Activated CD4-positive, alpha-beta T cell treated with anti-CD3 and anti-CD28 coated beads, Interleukin-2, amount 50 U/mL, for 4 hours (primary cell): ENCODE measurements around the gene KIDINS220.

Experiments
- DNase-seq, 2 experiments: peaks; one replicate each; pipeline ENCODE4 v3.0.0-alpha.2; 2020

The KIDINS220 gene

GRCh38 chr2:8850845-8851487, 13.6 kb upstream of the KIDINS220 start:
- DNase-seq, result no peak

GRCh38 chr2:8849327-8849726, 11.9 kb upstream of the KIDINS220 start:
- DNase-seq, result no peak

- no peak for DNase-seq
Observed at GRCh38 chr2:8848328-8849100, 11.1 kb upstream of the KIDINS220 start.

GRCh38 chr2:8847400-8847799, 10.0 kb upstream of the KIDINS220 start:
- no peak for DNase-seq

DNA sequence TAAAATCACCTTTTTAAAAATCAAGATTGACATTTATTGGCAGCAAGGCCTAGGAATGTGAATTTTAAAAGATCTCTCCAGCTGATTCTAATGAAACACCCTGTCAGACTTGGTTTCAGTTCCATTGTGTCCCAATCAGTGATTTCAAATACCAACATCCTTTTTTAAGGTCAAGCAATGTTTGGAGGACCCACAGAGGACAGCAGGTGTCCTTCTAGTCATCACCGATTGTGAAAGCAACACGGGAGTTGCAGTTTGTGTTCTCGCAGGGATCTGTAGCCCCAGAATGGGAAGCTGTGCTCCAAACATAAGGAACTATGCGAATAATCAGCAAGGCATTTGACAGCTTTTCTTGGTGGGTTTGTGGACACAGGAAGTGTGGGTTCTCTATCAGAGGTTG, 4.5 kb upstream of the KIDINS220 start:
- DNase-seq, result no peak

- DNase-seq, result no peak
Observed at GRCh38 chr2:8840475-8841091, 3.2 kb upstream of the KIDINS220 start.

GRCh38 chr2:8839189-8839965, 2.0 kb upstream of the KIDINS220 start:
- DNase-seq, result no peak

DNA sequence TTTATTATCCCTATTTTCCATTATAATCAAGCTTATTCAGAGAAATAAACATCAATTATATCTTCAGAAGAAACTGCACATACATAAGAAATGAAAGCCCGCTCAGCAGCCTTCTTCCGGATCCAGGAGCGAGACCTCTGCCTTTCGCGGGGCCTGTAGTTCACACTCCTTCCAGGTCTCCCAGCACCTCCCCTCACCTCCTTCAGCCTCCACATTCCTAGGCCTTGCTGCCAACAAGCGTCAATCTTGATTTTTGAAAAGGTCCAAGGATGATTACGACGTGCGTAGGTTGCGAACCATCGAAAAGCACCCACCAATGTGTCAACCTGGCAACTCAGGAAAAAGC, 355 bp upstream of the KIDINS220 start:
- DNase-seq, result no peak

- no peak for DNase-seq
Observed at GRCh38 chr2:8835279-8835678, 2.1 kb downstream of the KIDINS220 start.

- no peak for DNase-seq
Observed at GRCh38 chr2:8833853-8834252, 3.6 kb downstream of the KIDINS220 start.

GRCh38 chr2:8831516-8831915, 5.9 kb downstream of the KIDINS220 start:
- no peak for DNase-seq

DNA sequence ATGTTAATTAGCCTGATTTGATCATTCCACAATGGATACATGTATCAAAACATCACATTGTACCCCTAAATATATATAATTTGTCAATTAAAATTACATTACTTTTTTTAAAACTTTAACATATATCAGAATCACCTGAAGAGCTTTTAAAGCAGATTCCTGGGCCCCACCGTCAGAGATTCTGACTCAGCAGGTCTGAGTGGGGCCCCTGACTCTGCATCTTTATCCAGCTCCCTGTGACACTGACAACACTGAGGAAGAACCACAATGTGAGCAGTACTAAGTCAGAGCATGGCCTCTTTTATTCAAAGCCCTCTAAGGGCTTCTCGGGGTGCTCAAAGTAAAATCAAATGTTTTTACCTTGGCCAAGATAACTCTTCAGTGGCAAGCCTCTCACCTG, 9.7 kb downstream of the KIDINS220 start:
- no peak for DNase-seq

- no peak for DNase-seq
Observed at GRCh38 chr2:8822218-8822617, 15.2 kb downstream of the KIDINS220 start.

- DNase-seq, result no peak
Observed at GRCh38 chr2:8821276-8822217, 15.9 kb downstream of the KIDINS220 start.

- DNase-seq, result no peak
Observed at GRCh38 chr2:8819948-8820347, 17.5 kb downstream of the KIDINS220 start.

DNA sequence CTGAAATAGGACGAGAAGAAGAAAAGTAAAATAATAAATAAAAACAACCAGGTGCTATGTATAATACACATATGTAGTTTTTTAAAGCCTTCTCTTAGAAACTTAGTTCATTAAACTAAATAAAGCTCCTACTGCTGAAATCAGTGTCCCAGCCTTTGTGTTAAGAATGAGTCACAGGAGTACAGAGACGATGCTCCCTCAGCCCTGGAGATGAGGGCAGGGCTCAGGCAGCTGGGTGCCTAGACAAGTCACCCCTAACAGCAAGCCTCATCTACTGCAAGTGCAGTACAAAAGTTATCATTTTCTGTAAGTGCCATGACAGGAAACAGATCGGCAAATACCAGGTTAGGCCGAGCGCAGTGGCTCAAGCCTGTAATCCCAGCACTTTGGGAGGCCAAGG, 18.2 kb downstream of the KIDINS220 start:
- no peak for DNase-seq

DNA sequence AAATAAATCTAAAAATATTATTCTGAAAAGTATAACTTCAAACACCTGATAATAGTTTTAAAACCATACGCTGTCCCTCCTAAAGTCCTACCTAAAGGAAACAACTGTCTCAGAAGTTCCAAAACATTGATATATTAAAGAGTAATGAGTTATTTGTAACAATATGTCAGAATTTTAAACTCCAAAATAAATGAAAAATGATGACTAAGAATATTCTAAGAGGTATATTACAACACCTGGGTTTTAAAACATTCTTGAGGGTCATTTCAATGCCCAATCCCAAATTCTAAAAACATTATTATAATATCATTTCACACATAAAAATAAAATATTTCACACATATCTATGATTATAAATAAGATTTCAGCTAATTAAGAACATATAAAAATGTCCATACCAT, 20.2 kb downstream of the KIDINS220 start:
- DNase-seq, result no peak

DNA sequence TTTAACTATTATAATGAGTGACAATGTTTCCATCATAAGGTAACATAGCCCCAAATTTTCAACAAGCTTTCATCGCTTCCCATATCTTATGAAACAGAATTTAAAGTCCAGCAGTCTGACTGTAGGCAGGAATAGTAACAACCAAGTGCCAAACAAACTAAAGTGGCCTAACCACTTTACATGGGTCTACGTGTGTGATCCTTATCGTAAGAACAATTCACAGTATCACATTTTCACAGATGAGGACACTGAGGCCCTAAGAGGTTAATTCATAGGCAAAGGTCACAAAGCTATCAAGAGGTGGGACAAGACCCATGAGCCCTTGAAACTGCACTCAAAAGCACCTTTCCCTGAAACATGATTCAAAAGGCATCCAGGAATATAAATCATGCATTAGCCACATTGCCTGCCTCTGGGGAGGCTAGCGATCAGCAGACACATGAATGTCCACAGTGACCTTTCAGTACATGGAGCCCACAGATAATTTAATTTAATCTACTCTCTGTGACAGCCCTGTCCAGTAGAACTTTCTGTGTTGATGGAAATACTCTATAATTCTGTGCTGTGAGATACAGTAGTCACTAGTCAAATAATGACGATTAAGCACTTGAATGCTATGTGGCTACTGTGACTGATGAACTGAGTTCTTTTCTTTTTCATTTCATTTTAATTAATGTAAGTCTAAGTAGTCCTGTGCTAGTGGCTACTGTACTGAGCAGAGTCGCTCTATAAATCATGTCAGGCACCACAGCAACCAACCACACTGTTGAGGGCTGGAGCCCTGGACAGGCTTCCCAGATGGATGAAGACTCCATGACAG, 30.3 kb downstream of the KIDINS220 start:
- DNase-seq, result no peak

DNA sequence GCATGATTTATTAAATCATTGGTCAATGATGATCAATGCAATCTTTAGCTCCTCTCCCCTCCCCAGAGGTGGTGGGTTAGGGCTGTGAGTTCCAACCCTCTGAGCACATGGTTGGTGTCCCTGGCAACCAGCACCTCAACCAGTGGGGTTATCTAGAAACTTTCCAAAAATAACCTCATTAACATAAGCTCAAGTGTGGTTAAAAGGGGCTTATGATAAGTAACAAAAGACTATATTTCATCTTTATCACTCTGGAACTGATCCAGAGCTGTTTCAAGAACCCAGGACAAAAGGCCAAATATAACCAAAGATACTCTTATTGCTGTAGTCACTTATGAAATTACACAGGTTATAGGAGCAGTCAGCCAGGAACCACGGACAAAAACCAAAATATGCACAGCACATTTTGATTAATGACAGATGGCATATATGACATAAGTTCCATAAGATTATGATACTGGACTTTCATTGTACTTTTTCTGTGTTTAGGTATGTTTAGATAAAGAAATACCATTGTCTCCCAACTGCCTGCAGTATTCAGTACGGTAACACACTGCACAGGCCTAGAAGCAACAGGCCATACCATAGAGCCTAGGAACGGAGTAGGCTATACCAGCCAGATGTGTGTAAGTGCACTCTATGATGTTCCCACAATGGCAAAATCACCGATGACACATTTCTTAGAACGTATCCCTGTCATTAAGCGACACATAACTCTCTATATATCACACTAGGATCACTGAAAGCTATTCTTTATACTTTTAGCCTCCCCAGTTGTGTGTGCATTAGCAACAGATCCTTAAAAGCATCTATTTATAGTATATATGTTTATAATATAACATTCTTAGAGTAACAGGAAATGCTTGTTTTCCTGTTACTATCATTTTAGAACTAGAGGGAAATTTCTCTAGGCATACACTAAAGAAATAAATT, 31.9 kb downstream of the KIDINS220 start:
- DNase-seq, result no peak

DNA sequence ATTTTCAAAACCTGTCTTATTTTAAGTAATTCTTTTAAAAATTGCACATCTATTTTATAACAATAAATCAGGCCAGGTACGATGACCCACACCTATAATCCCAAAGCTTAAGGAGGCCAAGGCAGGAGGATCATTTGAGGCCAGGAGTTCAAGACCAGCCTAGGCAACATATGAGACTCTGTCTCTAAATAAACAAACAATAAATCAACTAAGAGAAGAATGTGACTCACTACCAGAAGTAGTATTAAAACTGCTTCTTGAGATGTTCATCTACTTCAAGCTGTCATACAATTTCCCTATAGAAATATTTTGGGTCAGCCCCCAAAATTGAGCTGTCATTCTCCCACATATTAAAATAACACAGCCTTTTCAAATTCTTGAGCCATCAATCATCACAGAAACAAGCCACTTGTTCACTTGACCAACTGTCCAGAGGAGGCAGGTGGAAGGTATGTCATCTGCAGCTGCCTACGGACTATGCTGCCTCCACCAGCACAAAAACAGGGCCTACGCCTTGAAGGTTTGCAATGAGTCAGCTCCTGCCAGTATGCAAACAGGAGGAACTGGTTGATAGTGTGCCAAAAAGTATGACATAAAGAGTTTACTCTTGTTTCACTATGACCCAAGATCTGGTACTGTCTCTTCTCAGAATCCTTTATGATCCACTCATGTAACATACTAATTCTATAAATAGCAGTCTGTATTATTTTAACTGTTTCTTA, 33.6 kb downstream of the KIDINS220 start:
- no peak for DNase-seq
